MCF 10A (cell line): ENCODE measurements around the gene CCDC88B. TPM values are rescaled to one million over a fixed set of nuclear protein-coding genes. Genes with fewer than 3 reads are reported as not detected.

Experiments used
- BruUV-seq: library from RNA; stranded (reverse); fragments of 400-500 nt; replicated peaks from 2 replicates; lab custom pipeline; 2021; lab: Mats Ljungman, UMichigan
- CTCF ChIA-PET: fragments of 300-600 bp; sonication (Branson Sonifier 250); formaldehyde crosslinking; extraction: SDS; loops from one replicate; lab custom pipeline; 2021; ENCODE audit warnings: antibody characterized with exemption, inconsistent platforms; lab: Yijun Ruan, JAX
- POLR2A ChIA-PET: fragments of 300-600, 350-650 bp; sonication (Branson Sonifier 250); formaldehyde crosslinking; extraction: SDS; loops from one replicate; lab custom pipeline; 2020; ENCODE audit warnings: antibody characterized with exemption, inconsistent platforms; lab: Yijun Ruan, JAX
- DNase-seq: peaks from one replicate; pipeline ENCODE4 v3.0.0-alpha.2; 2018; ENCODE audit not compliant: unreplicated experiment
- H3K27ac Mint-ChIP-seq: one replicate; pipeline ENCODE4 v1.8.0; 2022; ENCODE audit warnings: mild to moderate bottlenecking, low read depth, mixed read lengths; ENCODE audit not compliant: unreplicated experiment
- H3K27me3 Mint-ChIP-seq: one replicate; pipeline ENCODE4 v1.8.0; 2022; ENCODE audit warnings: mixed read lengths; ENCODE audit not compliant: insufficient read depth, unreplicated experiment
- H3K36me3 Mint-ChIP-seq: one replicate; pipeline ENCODE4 v1.8.0; 2022; ENCODE audit warnings: mild to moderate bottlenecking, moderate library complexity, mixed read lengths; ENCODE audit not compliant: insufficient read depth, unreplicated experiment
- H3K4me1 Mint-ChIP-seq: one replicate; pipeline ENCODE4 v1.8.0; 2022; ENCODE audit warnings: mixed read lengths; ENCODE audit not compliant: insufficient read depth, unreplicated experiment
- H3K4me3 Mint-ChIP-seq: one replicate; pipeline ENCODE4 v1.8.0; 2022; ENCODE audit warnings: mild to moderate bottlenecking, moderate library complexity, mixed read lengths; ENCODE audit not compliant: unreplicated experiment
- H3K9me3 Mint-ChIP-seq: one replicate; pipeline ENCODE4 v1.8.0; 2022; ENCODE audit warnings: mixed read lengths; ENCODE audit not compliant: unreplicated experiment
- intact Hi-C: fragments of 100-400 bp; cut with micrococcal nuclease; formaldehyde crosslinking; loops from 2 replicates; pipeline ENCODE4 v1.14.1; 2022
- total RNA-seq: library from RNA; stranded (reverse); gene quantifications from 2 replicates; pipeline ENCODE4 v1.2.3, GENCODE V29; 2022
- TF ChIP-seq, protein P1 (sequence below): fragments of 200-600 bp; IDR thresholded peaks from one replicate; pipeline ENCODE4 v1.8.0; 2022; ENCODE audit warnings: antibody characterized with exemption, mild to moderate bottlenecking; ENCODE audit not compliant: unreplicated experiment

CCDC88B gene
- total RNA-seq, 1 experiment from 2014 or later: 4.2 TPM

DNA sequence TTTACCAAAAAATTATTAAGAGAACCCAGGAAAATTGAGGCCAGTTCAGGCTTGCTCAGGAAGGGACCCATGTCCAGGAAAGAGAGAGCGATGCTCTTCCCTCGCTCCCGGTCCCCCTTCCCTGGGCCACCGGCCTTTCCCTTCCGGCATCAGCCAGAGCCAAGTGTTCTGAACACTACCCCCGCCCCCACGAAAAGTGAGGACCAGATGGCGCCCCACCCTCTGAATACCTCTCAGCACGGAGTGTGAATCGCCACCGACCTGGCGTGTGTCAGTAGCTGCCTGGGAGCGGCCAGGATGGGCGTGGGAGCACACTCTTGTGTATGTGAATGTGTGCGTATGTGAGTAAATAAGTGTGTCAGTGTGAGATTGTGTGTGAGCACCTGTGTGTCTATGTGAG lies 39.2 kb downstream of the CCDC88B start:
- Mint-ChIP-seq H3K9me3 (no peaks in the 10 kb centered on the region), H3K36me3 (no peaks in the 10 kb centered on the region), H3K4me3 (no peak overlapping the region), H3K27me3 (peaks cover 20% of the 10 kb centered on the region), H3K27ac (no peak overlapping the region), H3K4me1 (no peaks in the 10 kb centered on the region)
- intact Hi-C loops: no loop called here
- no peak for DNase-seq
- BruUV-seq: no TSS peak
- ChIA-PET POLR2A (interaction anchor here (0.9 kb wide), 1 partner anchor 398 kb away, joined by 3 read pairs; no protein-coding TSS in a partner anchor), CTCF (no interaction called here)
- TF ChIP-seq, protein P1, sequence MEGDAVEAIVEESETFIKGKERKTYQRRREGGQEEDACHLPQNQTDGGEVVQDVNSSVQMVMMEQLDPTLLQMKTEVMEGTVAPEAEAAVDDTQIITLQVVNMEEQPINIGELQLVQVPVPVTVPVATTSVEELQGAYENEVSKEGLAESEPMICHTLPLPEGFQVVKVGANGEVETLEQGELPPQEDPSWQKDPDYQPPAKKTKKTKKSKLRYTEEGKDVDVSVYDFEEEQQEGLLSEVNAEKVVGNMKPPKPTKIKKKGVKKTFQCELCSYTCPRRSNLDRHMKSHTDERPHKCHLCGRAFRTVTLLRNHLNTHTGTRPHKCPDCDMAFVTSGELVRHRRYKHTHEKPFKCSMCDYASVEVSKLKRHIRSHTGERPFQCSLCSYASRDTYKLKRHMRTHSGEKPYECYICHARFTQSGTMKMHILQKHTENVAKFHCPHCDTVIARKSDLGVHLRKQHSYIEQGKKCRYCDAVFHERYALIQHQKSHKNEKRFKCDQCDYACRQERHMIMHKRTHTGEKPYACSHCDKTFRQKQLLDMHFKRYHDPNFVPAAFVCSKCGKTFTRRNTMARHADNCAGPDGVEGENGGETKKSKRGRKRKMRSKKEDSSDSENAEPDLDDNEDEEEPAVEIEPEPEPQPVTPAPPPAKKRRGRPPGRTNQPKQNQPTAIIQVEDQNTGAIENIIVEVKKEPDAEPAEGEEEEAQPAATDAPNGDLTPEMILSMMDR: no peak

DNA sequence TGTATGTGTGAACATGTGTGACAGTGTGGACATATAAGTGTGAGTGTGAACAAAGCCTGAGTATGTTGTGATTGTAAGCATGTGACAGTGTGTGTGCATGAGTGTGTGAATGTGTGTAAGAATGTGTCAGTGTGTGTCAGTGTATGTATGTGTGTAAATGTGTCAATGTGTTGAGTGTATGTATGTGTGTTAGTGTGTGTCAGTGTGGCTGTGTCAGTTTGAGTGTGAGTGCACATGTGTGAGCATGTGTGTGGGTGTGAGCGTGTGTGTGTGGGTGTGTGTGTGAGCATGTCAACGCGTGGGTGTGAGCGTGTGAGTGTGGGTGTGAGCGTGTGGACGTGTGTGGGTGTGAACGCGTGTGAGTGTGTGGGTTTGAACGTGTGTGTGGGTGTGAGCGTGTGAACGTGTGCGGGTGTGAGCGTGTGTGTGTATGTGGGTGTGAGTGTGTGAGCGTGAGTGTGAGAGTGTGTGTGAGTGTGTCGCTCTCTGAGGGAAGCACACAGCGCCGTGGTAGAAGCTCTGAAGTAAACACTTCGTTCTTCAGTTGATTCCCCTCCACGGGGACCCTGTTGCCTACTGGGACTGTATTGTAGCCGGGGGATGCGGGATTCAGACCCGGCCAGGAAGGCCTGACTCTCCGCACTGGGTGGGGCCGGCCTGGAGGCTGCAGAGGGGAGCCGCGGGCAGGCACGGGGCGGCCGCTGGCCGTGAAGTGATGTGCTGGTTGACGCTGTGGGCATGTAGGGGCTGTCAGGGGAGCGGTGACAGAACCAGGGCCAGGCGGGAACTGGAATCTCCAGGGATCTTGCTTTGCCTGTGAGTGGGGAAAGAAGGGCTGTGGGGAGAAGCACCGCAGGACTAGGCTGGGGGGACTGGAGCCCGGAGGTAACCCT lies 40.1 kb downstream of the CCDC88B start:
- POLR2A ChIA-PET: no interaction called here
- Mint-ChIP-seq H3K27me3 (peaks cover 20% of the 10 kb centered on the region), H3K27ac (no peak overlapping the region), H3K4me3 (no peak overlapping the region), H3K9me3 (no peaks in the 10 kb centered on the region), H3K36me3 (no peaks in the 10 kb centered on the region), H3K4me1 (no peaks in the 10 kb centered on the region)
- no peak for DNase-seq
- no TSS peak for BruUV-seq
- TF ChIP-seq, protein P1: no peak
- CTCF ChIA-PET: no interaction called here
- intact Hi-C loops: no loop called here

DNA sequence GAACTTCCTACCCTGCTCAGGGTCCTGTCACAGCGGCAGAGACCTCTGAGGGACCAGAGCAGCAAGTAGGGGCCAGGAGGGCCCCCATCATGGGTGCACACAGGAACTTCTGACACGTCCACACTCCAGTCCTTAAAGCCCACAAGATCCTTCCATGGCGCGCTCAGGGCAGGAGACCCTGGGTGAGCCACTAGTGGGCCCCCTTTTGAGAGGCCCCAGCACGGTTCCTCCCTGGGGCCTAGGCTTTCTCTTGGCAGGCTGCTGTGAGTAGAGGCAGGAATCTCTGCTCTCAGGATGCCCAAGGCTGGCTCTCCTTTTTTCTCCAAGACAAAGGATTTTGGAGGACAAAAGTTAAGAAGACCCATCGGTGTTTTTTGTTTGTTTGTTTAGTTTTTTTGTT lies 41.3 kb downstream of the CCDC88B start:
- TF ChIP-seq, protein P1: no peak
- BruUV-seq: no TSS peak
- no peaks in the 10 kb centered on the region for H3K36me3 Mint-ChIP-seq
- intact Hi-C loops: no loop called here
- no peak for DNase-seq
- peaks cover 20% of the 10 kb centered on the region for H3K27me3 Mint-ChIP-seq
- no peak overlapping the region for H3K27ac Mint-ChIP-seq
- ChIA-PET CTCF (interaction anchor here (1.2 kb wide), 1 partner anchor 33 kb away, joined by 3 read pairs; no protein-coding TSS in a partner anchor), POLR2A (no interaction called here)
- H3K9me3 Mint-ChIP-seq: no peaks in the 10 kb centered on the region
- H3K4me3 Mint-ChIP-seq: no peak overlapping the region
- peaks cover 4% of the 10 kb centered on the region for H3K4me1 Mint-ChIP-seq

DNA sequence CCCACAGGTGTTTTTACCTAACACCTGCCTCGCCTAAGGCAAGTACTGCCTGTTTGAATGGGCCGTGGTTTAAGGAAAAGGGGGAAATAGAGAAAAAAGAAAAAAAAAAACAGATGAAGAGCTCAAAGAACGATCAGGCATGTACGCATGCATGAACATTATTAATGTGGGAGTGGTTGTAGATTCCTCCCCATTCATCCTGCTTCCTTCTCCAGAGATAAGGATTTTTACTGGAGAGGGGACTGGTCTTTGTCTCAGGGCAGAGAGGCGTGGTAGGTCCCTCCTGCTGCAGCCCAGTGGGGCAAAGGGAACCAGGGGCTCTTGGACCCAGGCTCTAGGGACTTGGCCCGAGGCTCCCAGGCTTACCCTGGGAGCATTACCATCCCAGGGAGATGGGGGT lies 42.0 kb downstream of the CCDC88B start:
- H3K4me3 Mint-ChIP-seq: no peak overlapping the region
- TF ChIP-seq, protein P1: no peak
- no peaks in the 10 kb centered on the region for H3K36me3 Mint-ChIP-seq
- no peaks in the 10 kb centered on the region for H3K9me3 Mint-ChIP-seq
- intact Hi-C loops: no loop called here
- BruUV-seq: no TSS peak
- CTCF ChIA-PET: interaction anchor here (1.2 kb wide), 1 partner anchor 34 kb away, joined by 3 read pairs; no protein-coding TSS in a partner anchor
- H3K27me3 Mint-ChIP-seq: peaks cover 20% of the 10 kb centered on the region
- no peak overlapping the region for H3K27ac Mint-ChIP-seq
- DNase-seq: no peak
- POLR2A ChIA-PET: no interaction called here
- peaks cover 11% of the 10 kb centered on the region for H3K4me1 Mint-ChIP-seq
